HepG2 (cell line): Measurements from ENCODE around the gene STMN1. TPM values are rescaled to one million over a fixed set of nuclear protein-coding genes. Genes with fewer than 3 reads are reported as not detected.

Experiments
- ARNT ChIP-seq: fragments of 450-650 bp; IDR thresholded peaks from 2 replicates; pipeline ENCODE4 v1.6.1; 2017
- BHLHE40 ChIP-seq: IDR thresholded peaks from 2 replicates; pipeline ENCODE4 v1.6.1; 2011; ENCODE audit warnings: low read length, improper control_type of control experiment
- CCAR2 ChIP-seq: fragments of 200-400 bp; formaldehyde crosslinking; optimal IDR thresholded peaks from 2 replicates; pipeline ENCODE3; 2018; ENCODE audit warnings: low read depth, mild to moderate bottlenecking, low read length, moderate library complexity
- CENPT ChIP-seq: sonication (generic); formaldehyde crosslinking; IDR thresholded peaks from 2 replicates; pipeline ENCODE4 v1.8.0; 2022; ENCODE audit warnings: low read depth, mild to moderate bottlenecking, moderate library complexity, missing genetic modification reagents
- DMAP1 ChIP-seq: IDR thresholded peaks from 2 replicates; pipeline ENCODE4 v1.6.1; 2016
- ETV5 ChIP-seq: IDR thresholded peaks from 2 replicates; pipeline ENCODE4 v1.6.1; 2018; ENCODE audit warnings: missing biosample characterization, missing genetic modification reagents, inconsistent platforms, borderline replicate concordance
- KDM5A ChIP-seq: fragments of 200-600 bp; sonication (generic); IDR thresholded peaks from 2 replicates; pipeline ENCODE4 v1.7.0; 2018; ENCODE audit warnings: antibody characterized with exemption, mild to moderate bottlenecking, low read length, borderline replicate concordance
- MYC ChIP-seq: sonication (generic); formaldehyde crosslinking; IDR thresholded peaks from 2 replicates; pipeline ENCODE4 v1.9.0; 2021; ENCODE audit warnings: missing genetic modification reagents, borderline replicate concordance
- NFE2 ChIP-seq: sonication (generic); formaldehyde crosslinking; IDR thresholded peaks from 2 replicates; pipeline ENCODE4 v1.4.0; 2020; ENCODE audit warnings: missing genetic modification reagents
- POLR2AphosphoS2 ChIP-seq: IDR thresholded peaks from 2 replicates; pipeline ENCODE4 v1.6.1; 2011; ENCODE audit warnings: low read depth, low read length, improper control_type of control experiment
- RBFOX2 ChIP-seq: fragments of 200-400 bp; formaldehyde crosslinking; IDR thresholded peaks from 2 replicates; pipeline ENCODE4 v1.6.1; 2017; ENCODE audit warnings: low read depth, mild to moderate bottlenecking, low read length
- SNAPC5 ChIP-seq: sonication (generic); formaldehyde crosslinking; IDR thresholded peaks from 2 replicates; pipeline ENCODE4 v1.8.1; 2023; ENCODE audit warnings: mild to moderate bottlenecking, missing genetic modification reagents, borderline replicate concordance
- TCF7 ChIP-seq: sonication (generic); IDR thresholded peaks from 2 replicates; pipeline ENCODE4 v1.6.1; 2016; ENCODE audit warnings: antibody characterized with exemption, low read depth
- TFDP2 ChIP-seq: sonication (generic); formaldehyde crosslinking; IDR thresholded peaks from 2 replicates; pipeline ENCODE4 v1.4.0; 2020; ENCODE audit warnings: missing genetic modification reagents
- TMF1 ChIP-seq: sonication (generic); formaldehyde crosslinking; IDR thresholded peaks from 2 replicates; pipeline ENCODE4 v1.8.1; 2022; ENCODE audit warnings: low read depth, missing genetic modification reagents
- ZBTB7A ChIP-seq: sonication (generic); formaldehyde crosslinking; IDR thresholded peaks from 2 replicates; pipeline ENCODE4 v1.8.0; 2022; ENCODE audit warnings: mild to moderate bottlenecking, missing genetic modification reagents
- ZC3H4 ChIP-seq: sonication (generic); formaldehyde crosslinking; IDR thresholded peaks from 2 replicates; pipeline ENCODE4 v1.4.0; 2020; ENCODE audit warnings: missing genetic modification reagents, borderline replicate concordance
- ZFP36L2 ChIP-seq: sonication (generic); formaldehyde crosslinking; IDR thresholded peaks from 2 replicates; pipeline ENCODE4 v1.4.0; 2020; ENCODE audit warnings: missing genetic modification reagents
- ZNF138 ChIP-seq: sonication (generic); formaldehyde crosslinking; IDR thresholded peaks from 2 replicates; pipeline ENCODE4 v1.5.0; 2020; ENCODE audit warnings: mild to moderate bottlenecking, low read depth, missing genetic modification reagents
- ZNF275 ChIP-seq: sonication (generic); formaldehyde crosslinking; IDR thresholded peaks from 2 replicates; pipeline ENCODE4 v1.8.0; 2022; ENCODE audit warnings: missing genetic modification reagents, mild to moderate bottlenecking, inconsistent platforms, borderline replicate concordance
- ZNF329 ChIP-seq: sonication (generic); formaldehyde crosslinking; IDR thresholded peaks from 2 replicates; pipeline ENCODE4 v1.9.0; 2021; ENCODE audit warnings: low read depth, mild to moderate bottlenecking, missing genetic modification reagents
- ZNF766 ChIP-seq: sonication (generic); formaldehyde crosslinking; IDR thresholded peaks from 2 replicates; pipeline ENCODE4 v1.5.0; 2020; ENCODE audit warnings: missing genetic modification reagents, borderline replicate concordance
- ZNF788 ChIP-seq: sonication (generic); formaldehyde crosslinking; IDR thresholded peaks from 2 replicates; pipeline ENCODE4 v1.5.0; 2020; ENCODE audit warnings: mild to moderate bottlenecking, missing genetic modification reagents, borderline replicate concordance
- ZNF850 ChIP-seq: sonication (generic); formaldehyde crosslinking; conservative IDR thresholded peaks from 2 replicates; pipeline ENCODE4 v1.9.0; 2021; ENCODE audit warnings: mild to moderate bottlenecking, missing genetic modification reagents
- polyA plus RNA-seq, 8 experiments: library from polyadenylated mRNA; depleted of rRNA in 3 of 8; stranded (reverse) in 7 of 8; unstranded in 1 of 8; fragments of >200 nt; fragmentation: Illumina TruSeq in 4 of 8; extraction: Trizol in 4 of 8; gene quantifications; 2 replicates each; pipeline versions ENCODE4 v1.2.1 to v1.2.3, GENCODE V29; 2011 to 2016; ENCODE audit warnings: low read depth in 4 of 8, missing spikeins in 1 of 8, mixed read lengths in 1 of 8; ENCODE audit not compliant: insufficient read depth in 1 of 8
- total RNA-seq, 5 experiments: library from RNA; depleted of rRNA; stranded (reverse); fragments of >200 nt; fragmentation: Illumina TruSeq; extraction: Trizol; gene quantifications; 2 replicates each; pipeline ENCODE4 v1.2.3, GENCODE V29; 2016; ENCODE audit warnings: low read depth in 1 of 5
- TF ChIP-seq, protein P1 (sequence below): sonication (generic); formaldehyde crosslinking; IDR thresholded peaks from 2 replicates; pipeline ENCODE4 v1.4.0; 2020; ENCODE audit warnings: missing genetic modification reagents
- TF ChIP-seq, protein P2 (sequence below): sonication (generic); formaldehyde crosslinking; IDR thresholded peaks from 2 replicates; pipeline ENCODE4 v1.8.1; 2023; ENCODE audit warnings: missing genetic modification reagents, mild to moderate bottlenecking, borderline replicate concordance

Gene STMN1
- total and polyA plus RNA-seq, 2 of the 13 experiments (the other 11 are each of a cell fraction or from before 2014, with no cell fraction given): 45.9 to 409 TPM

GRCh38 chr1:25858906-25859789 is 47.1 kb downstream of the STMN1 start, which contains the start of gene AUNIP (continued):
- TF ChIP-seq ZNF329 (CRISPR knock-in tag): no peak
- no peak for TF ChIP-seq ZC3H4 (CRISPR knock-in tag)
- TF ChIP-seq BHLHE40: peak; percentile 22; the same call in 1 of the 2 replicates
- TF ChIP-seq ZNF766 (CRISPR knock-in tag): 0 out of 2 replicates have a peak, but pooled peaks have one; percentile 39
- TF ChIP-seq ZNF788 (CRISPR knock-in tag): no peak
- no peak for TF ChIP-seq NFE2 (CRISPR knock-in tag)
- TF ChIP-seq, protein P1, sequence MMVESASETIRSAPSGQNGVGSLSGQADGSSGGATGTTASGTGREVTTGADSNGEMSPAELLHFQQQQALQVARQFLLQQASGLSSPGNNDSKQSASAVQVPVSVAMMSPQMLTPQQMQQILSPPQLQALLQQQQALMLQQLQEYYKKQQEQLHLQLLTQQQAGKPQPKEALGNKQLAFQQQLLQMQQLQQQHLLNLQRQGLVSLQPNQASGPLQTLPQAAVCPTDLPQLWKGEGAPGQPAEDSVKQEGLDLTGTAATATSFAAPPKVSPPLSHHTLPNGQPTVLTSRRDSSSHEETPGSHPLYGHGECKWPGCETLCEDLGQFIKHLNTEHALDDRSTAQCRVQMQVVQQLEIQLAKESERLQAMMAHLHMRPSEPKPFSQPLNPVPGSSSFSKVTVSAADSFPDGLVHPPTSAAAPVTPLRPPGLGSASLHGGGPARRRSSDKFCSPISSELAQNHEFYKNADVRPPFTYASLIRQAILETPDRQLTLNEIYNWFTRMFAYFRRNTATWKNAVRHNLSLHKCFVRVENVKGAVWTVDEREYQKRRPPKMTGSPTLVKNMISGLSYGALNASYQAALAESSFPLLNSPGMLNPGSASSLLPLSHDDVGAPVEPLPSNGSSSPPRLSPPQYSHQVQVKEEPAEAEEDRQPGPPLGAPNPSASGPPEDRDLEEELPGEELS: peak; percentile 48; the same call in 1 of the 2 replicates
- no peak for TF ChIP-seq ZBTB7A (CRISPR knock-in tag)
- TF ChIP-seq CCAR2: no peak
- TF ChIP-seq TCF7: no peak
- peak; percentile 59; the same call in 1 of the 2 replicates for TF ChIP-seq ETV5
- peak; percentile 89 for TF ChIP-seq MYC (CRISPR knock-in tag)
- TF ChIP-seq TMF1: peak; percentile 70
- TF ChIP-seq ZNF275 (CRISPR knock-in tag): peak; percentile 62; the same call in 1 of the 2 replicates
- TF ChIP-seq SNAPC5 (CRISPR knock-in tag): peak; percentile 81; the same call in 1 of the 2 replicates
- TF ChIP-seq, protein P2, sequence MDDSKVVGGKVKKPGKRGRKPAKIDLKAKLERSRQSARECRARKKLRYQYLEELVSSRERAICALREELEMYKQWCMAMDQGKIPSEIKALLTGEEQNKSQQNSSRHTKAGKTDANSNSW (CRISPR knock-in tag): no peak
- no peak for TF ChIP-seq ARNT
- TF ChIP-seq CENPT: no peak
- no peak for TF ChIP-seq ZFP36L2 (CRISPR knock-in tag)
- peak; percentile 72; the same call in 1 of the 2 replicates for TF ChIP-seq KDM5A
- 0 out of 2 replicates have a peak, but pooled peaks have one; percentile 8 for TF ChIP-seq ZNF138 (CRISPR knock-in tag)
- TF ChIP-seq RBFOX2: peak; percentile 91
- TF ChIP-seq DMAP1 (CRISPR knock-in tag): no peak
- TF ChIP-seq TFDP2 (CRISPR knock-in tag): peak; percentile 98
- no peak for TF ChIP-seq POLR2AphosphoS2
- no peak for TF ChIP-seq ZNF850 (CRISPR knock-in tag)
